BJ (cell line): ENCODE data around the gene AWAT2. TPM values are rescaled to one million over a fixed set of nuclear protein-coding genes. Genes with fewer than 3 reads are reported as not detected.
"Not testable (repeated sequence)": the region's sequence is repeated elsewhere in the genome, so short reads cannot be mapped to it uniquely, and the experiment has no call there.

ENCODE experiments used
- CTCF ChIA-PET: fragments of 350-600 bp; formaldehyde crosslinking; extraction: SDS; loops from one replicate; lab custom pipeline; 2021; ENCODE audit warnings: antibody characterized with exemption, inconsistent platforms; lab: Yijun Ruan, JAX
- POLR2A ChIA-PET: fragments of 300-600 bp; sonication (Branson Sonifier 250); formaldehyde crosslinking; extraction: SDS; loops from one replicate; lab custom pipeline; 2021; ENCODE audit warnings: antibody characterized with exemption; lab: Charles Lee
- DNase-seq: peaks from one replicate; pipeline ENCODE4 v3.0.0-alpha.2; 2011; ENCODE audit warnings: low read depth
- H3K27me3 ChIP-seq: 2 replicates; pipeline ENCODE4 v1.6.0; 2011; ENCODE audit warnings: low read length; ENCODE audit not compliant: control insufficient read depth, insufficient read depth
- H3K36me3 ChIP-seq: 2 replicates; pipeline ENCODE4 v1.5.1; 2011; ENCODE audit warnings: low read length; ENCODE audit not compliant: control insufficient read depth, insufficient read depth
- H3K4me3 ChIP-seq: 2 replicates; pipeline ENCODE4 v1.5.1; 2011; ENCODE audit warnings: low read depth, mild to moderate bottlenecking, control low read depth, low read length
- polyA plus RNA-seq: library from polyadenylated mRNA; depleted of rRNA; stranded (reverse); fragments of >200 nt; gene quantifications from 2 replicates; pipeline ENCODE4 v1.2.3, GENCODE V29; 2011
- TF ChIP-seq, protein P1 (sequence below): IDR thresholded peaks from 2 replicates; pipeline ENCODE4 v1.5.1; 2011; ENCODE audit warnings: low read depth, mild to moderate bottlenecking, control low read depth, inconsistent platforms, low read length, moderate library complexity; ENCODE audit not compliant: insufficient read depth

Gene AWAT2
- polyA plus RNA-seq, 1 experiment = not detected

GRCh38 chrX:70001269-70001668 lies 48.5 kb downstream of the AWAT2 start:
- TF ChIP-seq, protein P1, sequence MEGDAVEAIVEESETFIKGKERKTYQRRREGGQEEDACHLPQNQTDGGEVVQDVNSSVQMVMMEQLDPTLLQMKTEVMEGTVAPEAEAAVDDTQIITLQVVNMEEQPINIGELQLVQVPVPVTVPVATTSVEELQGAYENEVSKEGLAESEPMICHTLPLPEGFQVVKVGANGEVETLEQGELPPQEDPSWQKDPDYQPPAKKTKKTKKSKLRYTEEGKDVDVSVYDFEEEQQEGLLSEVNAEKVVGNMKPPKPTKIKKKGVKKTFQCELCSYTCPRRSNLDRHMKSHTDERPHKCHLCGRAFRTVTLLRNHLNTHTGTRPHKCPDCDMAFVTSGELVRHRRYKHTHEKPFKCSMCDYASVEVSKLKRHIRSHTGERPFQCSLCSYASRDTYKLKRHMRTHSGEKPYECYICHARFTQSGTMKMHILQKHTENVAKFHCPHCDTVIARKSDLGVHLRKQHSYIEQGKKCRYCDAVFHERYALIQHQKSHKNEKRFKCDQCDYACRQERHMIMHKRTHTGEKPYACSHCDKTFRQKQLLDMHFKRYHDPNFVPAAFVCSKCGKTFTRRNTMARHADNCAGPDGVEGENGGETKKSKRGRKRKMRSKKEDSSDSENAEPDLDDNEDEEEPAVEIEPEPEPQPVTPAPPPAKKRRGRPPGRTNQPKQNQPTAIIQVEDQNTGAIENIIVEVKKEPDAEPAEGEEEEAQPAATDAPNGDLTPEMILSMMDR = no peak
- ChIA-PET CTCF (no interaction called here), POLR2A (no interaction called here)
- DNase-seq = no peak
- Histone ChIP-seq H3K36me3 (no peaks in the 10 kb centered on the region), H3K4me3 (no peak overlapping the region), H3K27me3 (no peaks in the 10 kb centered on the region)

DNA sequence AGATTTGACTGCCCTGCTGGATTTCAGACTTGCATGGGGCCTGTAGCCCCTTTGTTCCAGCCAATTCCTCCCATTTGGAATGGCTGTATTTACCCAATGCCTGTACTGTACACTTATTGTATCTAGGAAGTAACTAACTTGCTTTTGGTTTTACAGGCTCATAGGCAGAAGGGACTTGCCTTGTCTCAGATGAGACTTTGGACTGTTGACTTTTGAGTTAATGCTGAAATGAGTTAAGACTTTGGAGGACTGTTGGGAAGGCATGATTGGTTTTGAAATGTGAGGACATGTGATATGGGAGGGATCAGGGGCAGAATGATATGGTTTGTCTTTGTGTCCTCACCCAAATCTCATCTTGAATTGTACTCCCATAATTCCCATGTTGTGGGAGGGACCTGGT lies 51.4 kb downstream of the AWAT2 start:
- CTCF ChIA-PET, DNase-seq, POLR2A ChIA-PET, H3K27me3 ChIP-seq, H3K4me3 ChIP-seq, H3K36me3 ChIP-seq: not testable (repeated sequence)

- no peak overlapping the region for H3K4me3 ChIP-seq
- no peak for DNase-seq
- H3K27me3 ChIP-seq = no peaks in the 10 kb centered on the region
- TF ChIP-seq, protein P1 = no peak
- POLR2A ChIA-PET = no interaction called here
- CTCF ChIA-PET = no interaction called here
- no peaks in the 10 kb centered on the region for H3K36me3 ChIP-seq
Measured at GRCh38 chrX:69996113-69996468, 53.6 kb downstream of the AWAT2 start.

DNA sequence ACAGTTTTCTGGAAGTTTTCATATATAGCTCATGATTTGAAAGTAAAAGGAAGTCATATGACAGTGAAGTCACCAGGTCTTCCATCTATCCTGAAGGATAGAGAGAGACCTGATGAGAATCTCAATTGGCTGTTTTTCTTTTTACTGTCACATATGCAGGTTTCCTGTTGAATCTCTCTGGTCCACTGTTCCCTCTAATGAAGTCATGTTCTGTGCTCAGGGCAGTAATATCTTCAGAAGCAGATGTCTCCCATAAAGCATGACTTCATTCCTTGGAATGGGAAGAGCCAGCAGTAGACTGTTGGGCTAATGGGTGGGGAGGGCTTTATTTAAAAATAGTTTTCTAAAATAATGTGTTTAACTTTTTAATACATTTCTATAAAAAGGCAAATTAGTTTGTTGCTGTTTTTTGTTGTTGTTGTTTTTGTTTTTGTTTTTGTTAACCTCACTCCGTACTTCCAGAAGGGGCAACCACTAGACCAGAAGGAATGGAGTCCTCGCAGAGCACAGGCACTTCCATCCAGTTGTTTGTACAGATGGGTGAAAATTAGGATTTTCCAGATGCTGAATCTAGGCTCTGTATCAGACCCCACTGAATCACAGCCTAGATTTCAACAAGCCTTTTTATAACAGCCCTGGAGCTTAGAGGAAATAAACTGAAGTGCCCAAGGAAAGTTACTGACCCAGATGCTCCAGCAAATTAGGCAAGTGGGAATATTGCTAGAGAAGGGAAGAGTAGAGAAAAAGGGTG lies 54.2 kb downstream of the AWAT2 start:
- H3K4me3 ChIP-seq = no peak overlapping the region
- H3K27me3 ChIP-seq = no peaks in the 10 kb centered on the region
- CTCF ChIA-PET = no interaction called here
- POLR2A ChIA-PET = no interaction called here
- no peak for DNase-seq
- H3K36me3 ChIP-seq = no peaks in the 10 kb centered on the region
- TF ChIP-seq, protein P1 = no peak

DNA sequence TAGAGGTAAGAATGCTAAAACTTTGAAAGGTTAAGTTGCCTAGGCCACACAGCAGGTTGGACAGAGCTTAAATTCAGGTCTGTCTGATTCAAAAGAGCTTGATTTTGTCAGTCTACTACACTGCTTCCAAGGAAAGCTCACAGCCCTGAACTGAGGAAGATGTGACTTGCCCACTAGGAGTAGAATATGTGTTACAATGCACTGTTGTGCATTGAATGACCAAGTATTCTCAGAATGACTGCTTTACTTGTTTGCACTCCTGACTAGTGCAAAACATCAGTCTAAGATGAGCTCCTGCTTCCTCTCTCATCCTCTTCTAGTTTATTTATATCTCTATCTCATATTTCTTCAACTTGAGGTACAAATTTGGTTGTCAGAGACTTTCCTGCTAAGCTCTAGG lies 56.2 kb downstream of the AWAT2 start:
- H3K27me3 ChIP-seq = no peaks in the 10 kb centered on the region
- no peaks in the 10 kb centered on the region for H3K36me3 ChIP-seq
- CTCF ChIA-PET = no interaction called here
- POLR2A ChIA-PET = no interaction called here
- TF ChIP-seq, protein P1 = no peak
- no peak for DNase-seq
- H3K4me3 ChIP-seq = no peak overlapping the region

DNA sequence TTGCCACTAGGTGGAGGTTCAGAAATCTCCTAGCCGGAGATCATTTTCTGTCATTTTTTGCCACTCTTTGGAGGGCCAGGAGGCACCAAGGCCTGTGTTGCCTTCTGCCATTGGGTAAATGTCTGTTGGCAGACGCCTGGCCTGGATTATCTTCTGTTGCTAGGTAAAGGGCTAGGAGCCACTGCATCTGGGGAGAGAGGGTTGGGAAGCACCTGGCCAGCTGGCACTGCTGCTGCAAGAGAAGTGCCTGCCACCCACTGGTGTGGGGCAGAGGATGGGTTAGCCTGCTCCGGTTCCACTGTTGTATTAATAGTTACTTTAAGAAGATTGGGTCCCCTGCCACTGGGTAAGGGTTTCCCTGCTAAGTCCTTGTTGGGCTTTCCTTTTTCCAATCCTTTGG lies 58.1 kb downstream of the AWAT2 start:
- no peak overlapping the region for H3K4me3 ChIP-seq
- H3K27me3 ChIP-seq = no peaks in the 10 kb centered on the region
- ChIA-PET POLR2A (no interaction called here), CTCF (no interaction called here)
- DNase-seq = no peak
- TF ChIP-seq, protein P1 = no peak
- H3K36me3 ChIP-seq = no peaks in the 10 kb centered on the region
